Activated CD8-positive, alpha-beta memory T cell treated with anti-CD3 and anti-CD28 coated beads, Interleukin-2, amount 50 U/mL, for 1 hour (primary cell): Measurements from ENCODE around the gene PRRT1.

Experiments
- DNase-seq: peaks from one replicate; pipeline ENCODE4 v3.0.0-alpha.2; 2020; ENCODE audit errors: extremely low read depth

PRRT1 gene

GRCh38 chr6:32175711-32176475 is 24.2 kb upstream of the PRRT1 start, which contains the start of gene AGPAT1:
Gene AGPAT1, minus strand, starts transcription at chr6:32176084. Its CDS starts 4,588 bp downstream, at chr6:32171496.
- peak; percentile 83 for DNase-seq

- no peak for DNase-seq
These were observed 23.6 kb upstream of the PRRT1 start for GRCh38 chr6:32175322-32175710.

- DNase-seq = no peak
These were observed 22.7 kb upstream of the PRRT1 start for GRCh38 chr6:32174416-32174815.

- no peak for DNase-seq
These were observed 21.4 kb upstream of the PRRT1 start for GRCh38 chr6:32173051-32173727.

- no peak for DNase-seq
These were observed 19.5 kb upstream of the PRRT1 start for GRCh38 chr6:32171234-32171633.

GRCh38 chr6:32170294-32170693 is 18.6 kb upstream of the PRRT1 start:
- no peak for DNase-seq

GRCh38 chr6:32168807-32169591 is 17.3 kb upstream of the PRRT1 start:
- DNase-seq = no peak

- DNase-seq = no peak
These were observed 16.6 kb upstream of the PRRT1 start for GRCh38 chr6:32168350-32168749.

- no peak for DNase-seq
These were observed 16.1 kb upstream of the PRRT1 start for GRCh38 chr6:32167761-32168262.

- DNase-seq = no peak
These were observed 15.5 kb upstream of the PRRT1 start for GRCh38 chr6:32167154-32167760.

GRCh38 chr6:32166411-32167061 is 14.8 kb upstream of the PRRT1 start:
- no peak for DNase-seq

GRCh38 chr6:32164295-32164694 is 12.6 kb upstream of the PRRT1 start, which contains the start of gene EGFL8:
Gene EGFL8, plus strand, starts transcription at chr6:32164595. Its CDS starts 1,571 bp downstream, at chr6:32166166.
- DNase-seq = no peak

- DNase-seq = no peak
These were observed 12.0 kb upstream of the PRRT1 start for GRCh38 chr6:32163559-32164258.

GRCh38 chr6:32158052-32158451 is 6.3 kb upstream of the PRRT1 start:
- DNase-seq = no peak

- no peak for DNase-seq
These were observed 5.2 kb upstream of the PRRT1 start for GRCh38 chr6:32156891-32157290.

GRCh38 chr6:32154514-32155161 is 2.9 kb upstream of the PRRT1 start:
- DNase-seq = no peak

- peak; percentile 62 for DNase-seq
These were observed 2.1 kb upstream of the PRRT1 start, which contains the start of gene PPT2 for GRCh38 chr6:32153564-32154513. Gene PPT2, plus strand, starts transcription at chr6:32154141. Its CDS starts 454 bp downstream, at chr6:32154595.

- no peak for DNase-seq
These were observed 1.2 kb upstream of the PRRT1 start for GRCh38 chr6:32152769-32153563.
